Measurements from ENCODE around the gene FIG4. TPM values are rescaled to one million over a fixed set of nuclear protein-coding genes. Genes with fewer than 3 reads are reported as not detected.

Gene FIG4
- total RNA-seq, 1 donor: 23.3 TPM

- no peak overlapping the region for H3K4me3 ChIP-seq (ENCODE audit: low read depth, low read length)
- DNase-seq (ENCODE audit: low read depth): no peak
- TF ChIP-seq CTCF (IDR thresholded peaks at IDR 0.05; ENCODE audit: insufficient read depth, low read depth, low read length): no peak
Observed at GRCh38 chr6:109834595-109835437, 143.7 kb downstream of the FIG4 start.

DNA sequence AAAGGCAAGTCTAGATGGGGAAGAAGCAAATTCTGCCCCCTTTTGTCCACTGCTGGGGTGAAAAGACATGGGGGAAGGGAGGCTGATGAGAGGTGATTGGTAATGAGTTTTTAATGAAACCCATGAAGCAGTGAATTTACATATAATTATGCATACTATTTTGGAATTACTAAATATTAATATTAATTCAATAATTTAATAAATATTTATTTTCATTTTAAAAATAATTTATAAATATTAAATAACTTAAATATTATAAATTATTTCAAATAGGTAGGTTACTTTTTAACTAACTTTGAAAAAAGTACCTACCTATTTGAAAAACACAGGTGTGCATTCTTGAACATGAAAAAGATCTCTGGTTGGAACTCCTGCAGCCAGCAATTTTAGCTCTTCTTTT is 148.9 kb downstream of the FIG4 start:
- no peak overlapping the region for H3K4me3 ChIP-seq (ENCODE audit: low read depth, low read length)
- no peak for TF ChIP-seq CTCF (IDR thresholded peaks at IDR 0.05; ENCODE audit: insufficient read depth, low read depth, low read length)
- DNase-seq (ENCODE audit: low read depth): no peak

GRCh38 chr6:109840796-109841195 is 149.7 kb downstream of the FIG4 start:
- no peak for TF ChIP-seq CTCF (IDR thresholded peaks at IDR 0.05; ENCODE audit: insufficient read depth, low read depth, low read length)
- DNase-seq (ENCODE audit: low read depth): no peak
- no peak overlapping the region for H3K4me3 ChIP-seq (ENCODE audit: low read depth, low read length)

GRCh38 chr6:109841869-109842268 is 150.8 kb downstream of the FIG4 start:
- no peak for DNase-seq (ENCODE audit: low read depth)
- no peak overlapping the region for H3K4me3 ChIP-seq (ENCODE audit: low read depth, low read length)
- no peak for TF ChIP-seq CTCF (IDR thresholded peaks at IDR 0.05; ENCODE audit: insufficient read depth, low read depth, low read length)

DNA sequence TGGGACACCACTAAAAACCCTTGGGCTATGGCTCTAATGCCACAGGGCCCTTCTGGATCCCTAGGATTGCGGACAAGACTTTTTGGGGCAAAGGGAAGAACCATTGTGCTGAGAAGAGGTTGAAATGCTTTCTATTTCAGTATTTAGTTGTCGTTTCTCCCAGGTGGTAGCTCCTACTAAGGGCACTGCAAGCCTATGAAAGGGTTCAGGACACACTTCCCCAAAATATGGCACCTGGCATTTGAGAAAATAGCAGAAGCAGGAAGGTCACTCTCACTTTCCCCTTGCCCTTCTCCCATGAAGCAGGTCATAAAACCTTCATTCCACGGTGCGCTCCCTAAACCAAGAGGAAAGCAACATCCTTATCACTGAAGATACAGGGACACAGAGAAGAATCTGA is 161.6 kb downstream of the FIG4 start:
- no peak for DNase-seq (ENCODE audit: low read depth)
- TF ChIP-seq CTCF (IDR thresholded peaks at IDR 0.05; ENCODE audit: insufficient read depth, low read depth, low read length): no peak
- H3K4me3 ChIP-seq (ENCODE audit: low read depth, low read length): no peak overlapping the region

GRCh38 chr6:109853426-109853825 is 162.3 kb downstream of the FIG4 start:
- no peak for DNase-seq (ENCODE audit: low read depth)
- no peak overlapping the region for H3K4me3 ChIP-seq (ENCODE audit: low read depth, low read length)
- no peak for TF ChIP-seq CTCF (IDR thresholded peaks at IDR 0.05; ENCODE audit: insufficient read depth, low read depth, low read length)

- DNase-seq (ENCODE audit: low read depth): no peak
- TF ChIP-seq CTCF (IDR thresholded peaks at IDR 0.05; ENCODE audit: insufficient read depth, low read depth, low read length): no peak
- no peak overlapping the region for H3K4me3 ChIP-seq (ENCODE audit: low read depth, low read length)
Observed at GRCh38 chr6:109853951-109854350, 162.9 kb downstream of the FIG4 start.
